ENCODE measurements around the gene RCL1.

Gene RCL1

DNA sequence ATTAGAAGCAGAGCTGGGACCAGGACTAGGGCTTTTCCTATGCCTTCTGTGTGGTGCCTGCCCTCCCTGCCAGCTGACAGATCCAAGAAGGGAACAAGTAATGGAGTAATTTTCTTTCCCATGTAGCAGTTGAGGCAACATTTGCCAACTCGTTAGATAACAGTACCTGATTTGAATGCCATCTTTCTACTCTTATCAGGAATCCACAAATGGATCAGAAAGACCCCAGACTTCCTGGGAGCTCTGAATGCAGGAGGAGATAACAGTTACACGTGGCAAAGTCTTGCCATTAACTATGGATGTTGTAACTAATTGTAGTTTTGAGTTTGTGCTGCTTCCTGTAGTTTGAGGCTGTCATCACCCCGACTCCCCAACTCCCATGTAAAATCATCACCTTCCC is 39.2 kb downstream of the RCL1 start:
- no peak for DNase-seq
- no peaks in the 10 kb centered on the region; the same call in 1 of the 2 replicates for H3K79me2 ChIP-seq (ENCODE audit: insufficient read depth, low read length)
- TF ChIP-seq EZH2 (IDR thresholded peaks at IDR 0.05; ENCODE audit: borderline replicate concordance, low read depth, low read length, severe bottlenecking) (no peak), CTCF (IDR thresholded peaks at IDR 0.05; ENCODE audit: borderline replicate concordance, extremely low read depth, low read length, poor library complexity, severe bottlenecking) (no peak)
- ATAC-seq (ENCODE audit: insufficient read depth, low read depth), result no peak
- H3K36me3 ChIP-seq (ENCODE audit: insufficient read depth, low read length), result peaks cover 33% of the 10 kb centered on the region; the same call in 1 of the 2 replicates
- no peaks in the 10 kb centered on the region for H3K27me3 ChIP-seq (ENCODE audit: insufficient read depth, low read length, poor library complexity)
- H2AFZ ChIP-seq (ENCODE audit: low read depth, low read length), result no peak overlapping the region
- H3K4me1 ChIP-seq (ENCODE audit: insufficient read depth, low read length), result no peaks in the 10 kb centered on the region
- H3K4me2 ChIP-seq (ENCODE audit: insufficient read depth, low read length), result no peak overlapping the region
- H3K9ac ChIP-seq (ENCODE audit: low read depth, low read length), result no peak overlapping the region
- no peaks in the 10 kb centered on the region for H3K9me3 ChIP-seq (ENCODE audit: insufficient read depth, low read length, severe bottlenecking)
- H3K27ac ChIP-seq (ENCODE audit: low read length), result no peak overlapping the region
- peaks cover 6% of the 10 kb centered on the region; the same call in 1 of the 2 replicates for H4K20me1 ChIP-seq (ENCODE audit: insufficient read depth, low read length)
- no peak overlapping the region for H3K4me3 ChIP-seq (ENCODE audit: low read depth in 1 of 2, low read length in 2 of 2)

DNA sequence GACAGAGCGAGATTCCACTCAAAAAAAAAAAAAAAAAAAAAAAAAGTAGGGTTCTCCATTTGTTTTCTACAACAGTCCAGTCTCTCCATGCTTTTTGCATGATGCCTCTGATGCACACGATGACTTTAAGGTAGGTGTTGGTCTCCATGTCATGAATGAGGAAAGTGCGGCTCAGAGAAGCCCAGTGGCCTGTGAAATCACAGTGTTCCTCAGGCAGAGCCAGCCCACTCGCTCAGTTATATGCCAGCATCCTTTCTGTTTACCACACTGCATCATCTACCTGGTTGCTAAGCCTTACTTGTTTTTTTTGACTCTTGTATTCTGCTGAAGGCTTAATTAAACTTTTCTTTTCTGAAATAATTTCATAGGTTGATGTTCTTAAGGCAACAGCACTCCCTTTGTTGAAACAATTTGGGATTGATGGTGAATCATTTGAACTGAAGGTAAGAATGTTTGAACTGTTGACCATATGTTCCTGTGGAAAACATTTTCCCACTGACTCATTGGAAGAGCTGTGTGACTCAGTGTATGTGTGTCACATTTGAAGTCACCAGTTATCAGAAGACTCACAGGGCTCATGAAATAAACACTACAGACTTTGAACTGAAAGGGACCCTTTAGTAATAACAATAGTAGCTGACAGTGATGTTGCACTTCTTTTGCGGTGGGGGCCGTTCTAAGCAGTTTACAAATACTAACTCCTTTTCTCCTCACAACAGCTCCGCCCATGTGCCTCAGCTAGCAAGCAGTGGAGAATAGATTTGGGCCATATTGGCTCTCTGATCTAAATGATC is 40.2 kb downstream of the RCL1 start:
- Histone ChIP-seq H3K27me3 (ENCODE audit: insufficient read depth, low read length, poor library complexity) (no peaks in the 10 kb centered on the region), H3K36me3 (ENCODE audit: insufficient read depth, low read length) (peaks cover 33% of the 10 kb centered on the region; the same call in 1 of the 2 replicates), H2AFZ (ENCODE audit: low read depth, low read length) (no peak overlapping the region), H4K20me1 (ENCODE audit: insufficient read depth, low read length) (peaks cover 6% of the 10 kb centered on the region; the same call in 1 of the 2 replicates), H3K4me2 (ENCODE audit: insufficient read depth, low read length) (no peak overlapping the region), H3K9ac (ENCODE audit: low read depth, low read length) (no peak overlapping the region), H3K27ac (ENCODE audit: low read length) (no peak overlapping the region), H3K79me2 (ENCODE audit: insufficient read depth, low read length) (no peaks in the 10 kb centered on the region; the same call in 1 of the 2 replicates), H3K4me3 (ENCODE audit: low read depth in 1 of 2, low read length in 2 of 2) (no peak overlapping the region), H3K4me1 (ENCODE audit: insufficient read depth, low read length) (peaks cover 6% of the 10 kb centered on the region), H3K9me3 (ENCODE audit: insufficient read depth, low read length, severe bottlenecking) (no peaks in the 10 kb centered on the region)
- ATAC-seq (ENCODE audit: insufficient read depth, low read depth) (no peak), DNase-seq (no peak)
- TF ChIP-seq EZH2 (IDR thresholded peaks at IDR 0.05; ENCODE audit: borderline replicate concordance, low read depth, low read length, severe bottlenecking) (no peak), CTCF (IDR thresholded peaks at IDR 0.05; ENCODE audit: borderline replicate concordance, extremely low read depth, low read length, poor library complexity, severe bottlenecking) (no peak)

DNA sequence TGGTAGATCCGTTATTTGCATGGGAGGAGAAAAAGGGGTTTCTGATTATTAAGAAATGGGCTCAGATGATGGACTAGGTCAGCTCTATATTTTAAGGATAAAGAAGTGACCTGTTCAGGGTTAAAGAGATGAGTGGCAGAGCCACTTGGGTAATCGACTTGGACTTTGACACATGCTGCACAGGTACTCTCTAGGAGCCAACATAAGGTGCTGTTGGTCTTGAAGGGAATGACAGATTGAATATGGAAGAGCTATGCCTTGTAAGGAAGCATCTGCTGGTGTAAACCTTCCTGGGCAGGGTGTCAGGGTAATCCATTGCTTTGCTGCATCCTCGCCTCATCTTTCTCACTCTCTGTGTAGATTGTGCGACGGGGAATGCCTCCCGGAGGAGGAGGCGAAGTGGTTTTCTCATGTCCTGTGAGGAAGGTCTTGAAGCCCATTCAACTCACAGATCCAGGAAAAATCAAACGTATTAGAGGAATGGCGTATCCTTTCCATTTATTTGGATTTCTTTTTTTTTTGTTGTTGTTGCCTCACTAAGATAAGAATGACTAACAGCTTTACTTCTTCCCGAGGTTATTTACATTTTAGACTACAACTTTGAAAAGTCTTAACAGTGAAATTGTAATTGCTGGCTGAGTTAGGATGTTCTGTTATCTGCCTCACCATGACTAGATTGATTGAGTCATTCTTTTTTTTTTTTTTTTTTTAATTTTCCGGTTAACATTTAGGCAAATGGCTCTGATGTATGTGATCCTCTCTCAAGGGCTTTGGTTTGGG is 41.2 kb downstream of the RCL1 start:
- TF ChIP-seq EZH2 (IDR thresholded peaks at IDR 0.05; ENCODE audit: borderline replicate concordance, low read depth, low read length, severe bottlenecking), result no peak
- no peak for TF ChIP-seq CTCF (IDR thresholded peaks at IDR 0.05; ENCODE audit: borderline replicate concordance, extremely low read depth, low read length, poor library complexity, severe bottlenecking)
- no peaks in the 10 kb centered on the region for H3K27me3 ChIP-seq (ENCODE audit: insufficient read depth, low read length, poor library complexity)
- H3K9me3 ChIP-seq (ENCODE audit: insufficient read depth, low read length, severe bottlenecking), result no peaks in the 10 kb centered on the region
- ATAC-seq (ENCODE audit: insufficient read depth, low read depth), result no peak
- H3K4me1 ChIP-seq (ENCODE audit: insufficient read depth, low read length), result peaks cover 10% of the 10 kb centered on the region
- no peak overlapping the region for H3K27ac ChIP-seq (ENCODE audit: low read length)
- H3K9ac ChIP-seq (ENCODE audit: low read depth, low read length), result no peak overlapping the region
- no peaks in the 10 kb centered on the region; the same call in 1 of the 2 replicates for H3K79me2 ChIP-seq (ENCODE audit: insufficient read depth, low read length)
- H4K20me1 ChIP-seq (ENCODE audit: insufficient read depth, low read length), result peaks cover 6% of the 10 kb centered on the region; the same call in 1 of the 2 replicates
- H3K4me2 ChIP-seq (ENCODE audit: insufficient read depth, low read length), result no peak overlapping the region
- H3K4me3 ChIP-seq (ENCODE audit: low read depth in 1 of 2, low read length in 2 of 2), result no peak overlapping the region
- peaks cover 30% of the 10 kb centered on the region; the same call in 1 of the 2 replicates for H3K36me3 ChIP-seq (ENCODE audit: insufficient read depth, low read length)
- no peak overlapping the region for H2AFZ ChIP-seq (ENCODE audit: low read depth, low read length)
- no peak for DNase-seq

Measured in DND-41 (cell line).